ENCODE measurements around the gene ZNF598.

DNA sequence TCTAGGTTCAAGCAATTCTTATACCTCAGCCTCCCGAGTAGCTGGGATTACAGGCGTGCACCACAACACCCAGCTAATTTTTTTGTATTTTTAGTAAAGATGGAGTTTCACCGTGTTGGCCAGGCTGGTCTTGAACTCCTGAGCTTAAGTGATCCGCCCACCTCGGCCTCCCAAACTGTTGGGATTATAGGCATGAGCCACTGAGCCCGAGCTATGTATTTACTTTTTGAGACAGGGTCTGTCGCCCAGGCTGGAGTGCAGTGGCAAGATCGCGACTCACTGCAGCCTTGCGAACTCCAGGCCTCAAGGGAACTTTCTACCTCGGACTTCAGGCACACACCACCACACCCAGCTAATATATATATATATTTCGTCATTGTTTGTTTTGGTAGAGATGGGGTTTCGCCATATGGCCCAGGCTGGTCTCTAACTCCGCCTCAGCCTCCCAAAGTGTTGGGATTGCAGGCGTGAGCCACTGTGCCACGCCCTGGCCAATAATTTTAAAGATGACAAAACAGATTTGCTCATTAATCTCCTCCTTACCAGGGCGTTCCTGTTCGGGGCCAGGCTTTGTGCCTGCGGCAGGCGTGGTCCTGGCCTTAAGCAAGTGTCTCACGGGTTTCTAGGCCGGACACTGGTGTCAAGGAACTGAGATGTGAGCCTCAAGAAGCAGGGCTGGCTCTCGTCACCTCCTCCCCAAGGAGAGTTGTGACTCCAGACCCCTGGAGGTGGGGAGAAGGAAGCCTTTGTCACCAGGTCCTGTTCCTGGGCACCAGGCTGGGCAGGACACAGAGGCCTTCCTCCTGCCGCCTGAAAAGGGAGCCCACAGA is 5.7 kb upstream of the ZNF598 start:
- TF ChIP-seq, protein P1, sequence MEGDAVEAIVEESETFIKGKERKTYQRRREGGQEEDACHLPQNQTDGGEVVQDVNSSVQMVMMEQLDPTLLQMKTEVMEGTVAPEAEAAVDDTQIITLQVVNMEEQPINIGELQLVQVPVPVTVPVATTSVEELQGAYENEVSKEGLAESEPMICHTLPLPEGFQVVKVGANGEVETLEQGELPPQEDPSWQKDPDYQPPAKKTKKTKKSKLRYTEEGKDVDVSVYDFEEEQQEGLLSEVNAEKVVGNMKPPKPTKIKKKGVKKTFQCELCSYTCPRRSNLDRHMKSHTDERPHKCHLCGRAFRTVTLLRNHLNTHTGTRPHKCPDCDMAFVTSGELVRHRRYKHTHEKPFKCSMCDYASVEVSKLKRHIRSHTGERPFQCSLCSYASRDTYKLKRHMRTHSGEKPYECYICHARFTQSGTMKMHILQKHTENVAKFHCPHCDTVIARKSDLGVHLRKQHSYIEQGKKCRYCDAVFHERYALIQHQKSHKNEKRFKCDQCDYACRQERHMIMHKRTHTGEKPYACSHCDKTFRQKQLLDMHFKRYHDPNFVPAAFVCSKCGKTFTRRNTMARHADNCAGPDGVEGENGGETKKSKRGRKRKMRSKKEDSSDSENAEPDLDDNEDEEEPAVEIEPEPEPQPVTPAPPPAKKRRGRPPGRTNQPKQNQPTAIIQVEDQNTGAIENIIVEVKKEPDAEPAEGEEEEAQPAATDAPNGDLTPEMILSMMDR (IDR thresholded peaks at IDR 0.05; ENCODE audit: insufficient read depth, low read length, poor library complexity, severe bottlenecking) = no peak
- TF ChIP-seq EZH2phosphoT487 (conservative IDR thresholded peaks at IDR 0.05; ENCODE audit: low read length) = no peak

All from SU-DHL-6 (cell line).